RWPE1 (cell line): ENCODE results near the gene GOLGA6D.
"Not testable (repeated sequence)": the region's sequence is repeated elsewhere in the genome, so short reads cannot be mapped to it uniquely, and the experiment has no call there.

ENCODE experiments used
- CTCF ChIA-PET: fragments of 350-600 bp; sonication (Branson Sonifier 250); formaldehyde crosslinking; extraction: SDS; loops from one replicate; lab custom pipeline; 2021; lab: Yijun Ruan, JAX
- POLR2A ChIA-PET: fragments of 400-600 bp; formaldehyde crosslinking; extraction: SDS; loops from one replicate; lab custom pipeline; 2020; ENCODE audit warnings: antibody characterized with exemption; ENCODE audit not compliant: low non-redundant PET; lab: Yijun Ruan, JAX
- DNase-seq: peaks from one replicate; pipeline ENCODE4 v3.0.0; 2012; ENCODE audit warnings: low spot score
- H3K27ac ChIP-seq: fragments of 450-650 bp; 2 replicates; pipeline ENCODE4 v1.5.1; 2017
- CTCF ChIP-seq: fragments of 450-650 bp; conservative IDR thresholded peaks from 2 replicates; pipeline ENCODE4 v1.5.1; 2017; ENCODE audit warnings: low read depth, mild to moderate bottlenecking

The GOLGA6D gene

GRCh38 chr15:75237316-75237982 is 45.2 kb upstream of the GOLGA6D start:
- TF ChIP-seq CTCF: no peak
- ChIA-PET CTCF (no interaction called here), POLR2A (no interaction called here)
- no peak overlapping the region for H3K27ac ChIP-seq
- DNase-seq: no peak

GRCh38 chr15:75238150-75238549 is 44.5 kb upstream of the GOLGA6D start:
- TF ChIP-seq CTCF: no peak
- no peak for DNase-seq
- no peak overlapping the region for H3K27ac ChIP-seq
- ChIA-PET CTCF (no interaction called here), POLR2A (no interaction called here)

GRCh38 chr15:75245741-75246140 is 36.9 kb upstream of the GOLGA6D start:
- CTCF ChIA-PET: not testable (repeated sequence)

GRCh38 chr15:75248991-75249390 is 33.6 kb upstream of the GOLGA6D start:
- CTCF ChIA-PET, DNase-seq, H3K27ac ChIP-seq: not testable (repeated sequence)
- POLR2A ChIA-PET: interaction anchor here (0.6 kb wide), 1 partner anchor 120 kb away, joined by 4 read pairs; the partner anchor contains the start of gene MAN2C1

More at GRCh38 chr15:75245741-75246140, 36.9 kb upstream of the GOLGA6D start:
- POLR2A ChIA-PET, DNase-seq, H3K27ac ChIP-seq: not testable (repeated sequence)

GRCh38 chr15:75249726-75250125 is 32.9 kb upstream of the GOLGA6D start:
- no peak for TF ChIP-seq CTCF
- POLR2A ChIA-PET: interaction anchor here (0.6 kb wide), 1 partner anchor 119 kb away, joined by 4 read pairs; the partner anchor contains the start of gene MAN2C1
- DNase-seq: no peak
- H3K27ac ChIP-seq: no peak overlapping the region
- CTCF ChIA-PET: no interaction called here

- H3K27ac ChIP-seq, POLR2A ChIA-PET, DNase-seq: not testable (repeated sequence)
- CTCF ChIA-PET: interaction anchor here (0.5 kb wide), 1 partner anchor 49 kb away, joined by 3 read pairs; no protein-coding TSS in a partner anchor
These were observed 31.3 kb upstream of the GOLGA6D start for GRCh38 chr15:75251343-75251742.

GRCh38 chr15:75252285-75252684 is 30.4 kb upstream of the GOLGA6D start:
- H3K27ac ChIP-seq, POLR2A ChIA-PET, DNase-seq, CTCF ChIA-PET: not testable (repeated sequence)

GRCh38 chr15:75258034-75258433 is 24.6 kb upstream of the GOLGA6D start, which contains the start of gene GOLGA6C:
Gene GOLGA6C (plus strand): TSS chr15:75258334. CDS start chr15:75258599, 265 bp downstream.
- POLR2A ChIA-PET, CTCF ChIA-PET, DNase-seq, H3K27ac ChIP-seq: not testable (repeated sequence)

GRCh38 chr15:75258620-75259343 is 23.9 kb upstream of the GOLGA6D start:
- CTCF ChIA-PET, H3K27ac ChIP-seq, POLR2A ChIA-PET, DNase-seq: not testable (repeated sequence)

- H3K27ac ChIP-seq, CTCF ChIA-PET, POLR2A ChIA-PET, DNase-seq: not testable (repeated sequence)
These were observed 22.8 kb upstream of the GOLGA6D start for GRCh38 chr15:75259873-75260272.

GRCh38 chr15:75273751-75274359 is 8.8 kb upstream of the GOLGA6D start:
- H3K27ac ChIP-seq, DNase-seq, POLR2A ChIA-PET: not testable (repeated sequence)
- CTCF ChIA-PET: interaction anchor here (0.6 to 2.3 kb wide), 4 partner anchors 43 to 839 kb away, joined by 3 to 5 read pairs (median 3); no protein-coding TSS in a partner anchor
